ENCODE results near the gene PIEZO2. TPM values are rescaled to one million over a fixed set of nuclear protein-coding genes. Genes with fewer than 3 reads are reported as not detected.
"Not testable (repeated sequence)": the region's sequence is repeated elsewhere in the genome, so short reads cannot be mapped to it uniquely, and the experiment has no call there.

Gene PIEZO2
- 1.1 TPM for polyA plus RNA-seq (2012; ENCODE audit: insufficient read depth, insufficient read length, low read depth)

GRCh38 chr18:11149441-11150270, at the start of gene PIEZO2:
PIEZO2 (minus strand) TSS chr18:11149569; CDS start chr18:11148588, 981 bp downstream.
- Histone ChIP-seq H3K36me3 (no peaks in the 10 kb centered on the region), H3K4me3 (ENCODE audit: low read depth, low read length) (no peak within 1 kb of the TSS), H3K4me1 (no peaks in the 10 kb centered on the region), H3K27me3 (no peaks in the 10 kb centered on the region), H3K9me3 (no peaks in the 10 kb centered on the region)
- TF ChIP-seq CTCF (IDR thresholded peaks at IDR 0.05; ENCODE audit: low read depth, low read length): no peak
- DNase-seq: peak; percentile 56

GRCh38 chr18:11183637-11184036, 34.3 kb upstream of the PIEZO2 start:
- Histone ChIP-seq H3K27me3 (no peaks in the 10 kb centered on the region), H3K9me3 (no peaks in the 10 kb centered on the region), H3K36me3 (no peaks in the 10 kb centered on the region), H3K4me1 (no peaks in the 10 kb centered on the region), H3K4me3 (ENCODE audit: low read depth, low read length) (no peak overlapping the region)
- no peak for TF ChIP-seq CTCF (IDR thresholded peaks at IDR 0.05; ENCODE audit: low read depth, low read length)
- no peak for DNase-seq

- not testable (repeated sequence) for H3K4me3 ChIP-seq (ENCODE audit: low read depth, low read length); H3K4me1 ChIP-seq; DNase-seq; H3K9me3 ChIP-seq; H3K27me3 ChIP-seq; H3K36me3 ChIP-seq
Observed at GRCh38 chr18:11181629-11182028, 32.3 kb upstream of the PIEZO2 start.

GRCh38 chr18:11179959-11180519, 30.7 kb upstream of the PIEZO2 start:
- Histone ChIP-seq H3K4me1 (no peaks in the 10 kb centered on the region), H3K9me3 (no peaks in the 10 kb centered on the region), H3K36me3 (no peaks in the 10 kb centered on the region), H3K27me3 (no peaks in the 10 kb centered on the region), H3K4me3 (ENCODE audit: low read depth, low read length) (no peak overlapping the region)
- no peak for TF ChIP-seq CTCF (IDR thresholded peaks at IDR 0.05; ENCODE audit: low read depth, low read length)
- DNase-seq: no peak

GRCh38 chr18:11178951-11179549, 29.7 kb upstream of the PIEZO2 start:
- Histone ChIP-seq H3K4me1 (no peaks in the 10 kb centered on the region), H3K9me3 (no peaks in the 10 kb centered on the region), H3K27me3 (no peaks in the 10 kb centered on the region), H3K4me3 (ENCODE audit: low read depth, low read length) (no peak overlapping the region), H3K36me3 (no peaks in the 10 kb centered on the region)
- DNase-seq: no peak
- no peak for TF ChIP-seq CTCF (IDR thresholded peaks at IDR 0.05; ENCODE audit: low read depth, low read length)

- H3K27me3 ChIP-seq: no peaks in the 10 kb centered on the region
- H3K9me3 ChIP-seq: no peaks in the 10 kb centered on the region
- H3K4me3 ChIP-seq (ENCODE audit: low read depth, low read length): no peak overlapping the region
- TF ChIP-seq CTCF (IDR thresholded peaks at IDR 0.05; ENCODE audit: low read depth, low read length): no peak
- no peak for DNase-seq
- H3K36me3 ChIP-seq: no peaks in the 10 kb centered on the region
- H3K4me1 ChIP-seq: no peaks in the 10 kb centered on the region
Observed at GRCh38 chr18:11177382-11177781, 28.0 kb upstream of the PIEZO2 start.
